Stomach (tissue), 4 donors: ENCODE results near the gene SLC5A1.

Experiments
- CTCF ChIP-seq, 7 experiments: fragments of 450-650 bp in 4 of 7; fragments of 200-600 bp in 3 of 7; sonication (generic) in 3 of 7; IDR thresholded peaks; one replicate each; pipeline ENCODE4 v1.5.1; 2016 to 2019; ENCODE audit warnings: antibody characterized with exemption in 7 of 7, control low read depth in 2 of 7, mild to moderate bottlenecking in 1 of 7
- EP300 ChIP-seq: sonication (generic); formaldehyde crosslinking; IDR thresholded peaks from one replicate; pipeline ENCODE4 v1.6.1; 2017; ENCODE audit warnings: antibody characterized with exemption

GRCh38 chr22:32043391-32043790 is 330 bp downstream of the SLC5A1 start:
- TF ChIP-seq EP300 (no peak), CTCF (IDR thresholded peaks at IDR 0.05) (no peak)
